Measurements from ENCODE around the gene FAM107B.

Gene FAM107B

DNA sequence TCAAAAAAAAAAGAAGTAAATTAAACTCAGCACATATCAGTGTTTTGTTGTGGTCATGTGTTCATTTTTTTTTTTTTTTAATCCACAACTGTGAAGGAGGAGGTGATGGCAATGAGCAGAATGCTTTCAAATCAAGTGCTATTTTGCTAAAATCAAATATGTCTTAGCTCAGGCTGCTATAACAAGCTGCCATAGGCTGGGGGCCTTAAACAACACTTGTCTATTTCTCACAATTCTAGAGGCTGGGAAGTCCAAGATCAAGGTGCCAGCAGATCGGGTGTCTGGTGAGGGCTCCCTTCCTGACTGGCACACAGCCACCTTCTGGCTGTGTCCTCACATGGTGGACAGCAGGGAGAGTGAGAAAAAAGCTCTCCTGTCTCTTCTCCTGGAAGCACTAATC lies 203.9 kb downstream of the FAM107B start:
- no peak for TF ChIP-seq ZFX (IDR thresholded peaks at IDR 0.05)
- TF ChIP-seq, protein P1, sequence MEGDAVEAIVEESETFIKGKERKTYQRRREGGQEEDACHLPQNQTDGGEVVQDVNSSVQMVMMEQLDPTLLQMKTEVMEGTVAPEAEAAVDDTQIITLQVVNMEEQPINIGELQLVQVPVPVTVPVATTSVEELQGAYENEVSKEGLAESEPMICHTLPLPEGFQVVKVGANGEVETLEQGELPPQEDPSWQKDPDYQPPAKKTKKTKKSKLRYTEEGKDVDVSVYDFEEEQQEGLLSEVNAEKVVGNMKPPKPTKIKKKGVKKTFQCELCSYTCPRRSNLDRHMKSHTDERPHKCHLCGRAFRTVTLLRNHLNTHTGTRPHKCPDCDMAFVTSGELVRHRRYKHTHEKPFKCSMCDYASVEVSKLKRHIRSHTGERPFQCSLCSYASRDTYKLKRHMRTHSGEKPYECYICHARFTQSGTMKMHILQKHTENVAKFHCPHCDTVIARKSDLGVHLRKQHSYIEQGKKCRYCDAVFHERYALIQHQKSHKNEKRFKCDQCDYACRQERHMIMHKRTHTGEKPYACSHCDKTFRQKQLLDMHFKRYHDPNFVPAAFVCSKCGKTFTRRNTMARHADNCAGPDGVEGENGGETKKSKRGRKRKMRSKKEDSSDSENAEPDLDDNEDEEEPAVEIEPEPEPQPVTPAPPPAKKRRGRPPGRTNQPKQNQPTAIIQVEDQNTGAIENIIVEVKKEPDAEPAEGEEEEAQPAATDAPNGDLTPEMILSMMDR (conservative IDR thresholded peaks at IDR 0.05), result no peak

DNA sequence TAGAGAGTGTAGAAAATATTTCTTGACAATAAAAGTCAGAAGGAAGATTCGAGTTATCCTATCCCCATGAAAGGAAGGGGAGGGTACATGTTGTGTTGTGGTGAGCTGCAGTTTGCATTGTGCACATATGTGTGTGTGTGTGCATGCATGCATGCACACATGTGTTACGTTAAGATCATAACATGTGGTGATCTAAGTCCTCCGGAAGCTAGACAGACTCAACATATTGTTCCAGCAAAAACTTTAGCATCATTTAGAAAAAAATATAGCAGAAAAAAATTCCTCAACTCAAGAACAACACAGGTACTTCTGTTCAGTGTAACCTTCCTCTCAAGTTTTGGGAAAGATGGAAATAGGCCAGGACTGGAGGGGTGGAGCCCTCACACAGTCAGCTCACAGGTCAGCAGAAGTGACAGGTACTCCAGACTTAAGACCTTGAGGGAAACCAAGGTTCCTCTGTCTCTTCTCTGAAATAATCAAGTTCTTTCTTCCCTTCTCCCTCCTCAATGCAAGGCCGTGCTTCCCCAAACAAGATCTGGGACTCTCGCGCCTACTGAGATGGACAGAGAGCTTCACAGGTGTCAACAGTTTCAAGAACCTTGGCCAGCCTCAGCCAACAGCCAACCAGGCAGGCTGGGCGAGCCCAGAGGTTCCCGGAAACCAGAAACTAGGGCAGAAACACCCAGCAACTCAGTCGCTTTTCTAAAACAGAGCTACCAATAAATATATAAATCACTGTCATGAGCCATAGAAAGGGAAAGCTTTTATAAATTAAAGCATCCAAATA lies 205.2 kb downstream of the FAM107B start:
- TF ChIP-seq, protein P1 (conservative IDR thresholded peaks at IDR 0.05), result no peak
- no peak for TF ChIP-seq ZFX (IDR thresholded peaks at IDR 0.05)
- H3K27ac ChIP-seq, result peak overlapping the region; percentile 88

More for the DNA sequence above, 203.9 kb downstream of the FAM107B start:
- peak overlapping the region; percentile 88 for H3K27ac ChIP-seq

DNA sequence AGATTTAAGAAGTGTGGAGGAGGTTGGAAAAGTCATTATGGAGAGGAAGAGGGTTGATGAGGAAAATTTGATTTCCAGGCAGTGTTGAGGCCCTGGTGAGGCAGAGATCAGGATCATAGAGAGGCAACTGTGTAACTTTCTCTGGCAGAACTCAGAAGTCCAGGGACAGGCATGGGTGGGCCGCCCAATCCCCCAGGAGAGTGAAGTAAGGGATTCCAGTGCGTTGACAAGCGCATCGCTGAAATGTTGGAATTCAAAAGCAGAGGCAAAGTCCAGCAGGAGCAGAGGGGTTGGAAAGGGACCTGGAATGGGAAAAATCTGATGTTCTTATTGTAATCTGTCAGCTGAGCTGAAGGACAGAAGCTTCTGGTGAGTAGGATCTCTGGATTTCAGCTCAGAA lies 207.3 kb downstream of the FAM107B start:
- H3K27ac ChIP-seq, result no peak overlapping the region
- TF ChIP-seq, protein P1 (conservative IDR thresholded peaks at IDR 0.05), result no peak
- no peak for TF ChIP-seq ZFX (IDR thresholded peaks at IDR 0.05)

DNA sequence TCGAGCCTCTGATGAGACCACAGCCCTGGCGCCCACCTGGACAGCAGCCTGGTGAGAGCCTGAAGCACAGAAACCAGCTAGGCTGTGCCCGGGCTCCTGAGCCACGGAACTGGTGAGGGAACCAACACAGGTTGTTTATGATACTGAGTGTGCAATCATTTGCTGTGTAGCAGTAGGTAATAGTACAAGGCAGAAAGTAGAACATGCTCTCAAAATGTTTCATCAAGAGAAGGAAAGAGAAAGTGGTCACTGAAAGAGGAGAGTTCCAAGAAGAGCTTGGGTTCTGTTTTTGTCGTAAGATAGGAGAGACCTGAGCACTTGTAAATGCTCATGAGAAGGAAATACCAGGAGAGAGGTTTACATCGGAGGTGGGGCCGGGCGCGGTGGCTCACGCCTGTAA lies 208.2 kb downstream of the FAM107B start:
- TF ChIP-seq, protein P1 (conservative IDR thresholded peaks at IDR 0.05), result no peak
- no peak for TF ChIP-seq ZFX (IDR thresholded peaks at IDR 0.05)
- H3K27ac ChIP-seq, result no peak overlapping the region

DNA sequence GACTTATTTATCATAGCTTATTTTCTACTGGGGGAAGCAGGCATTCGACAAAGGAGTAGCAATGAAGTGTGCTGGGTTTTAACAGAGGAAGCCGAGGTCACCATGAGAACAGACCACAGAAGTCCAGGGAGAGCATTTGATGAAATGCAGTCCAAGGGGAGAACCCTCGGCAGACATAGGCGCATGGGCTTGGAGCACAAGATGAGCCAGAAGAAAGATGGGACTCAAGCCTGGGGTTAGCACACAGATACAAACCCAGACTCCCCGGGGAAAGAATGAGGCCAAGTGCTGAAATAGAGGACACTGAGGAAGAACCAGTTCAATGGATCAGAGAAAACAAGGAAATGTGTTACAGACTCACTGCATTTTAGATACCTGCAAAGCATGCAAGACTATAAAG lies 209.5 kb downstream of the FAM107B start:
- H3K27ac ChIP-seq, result no peak overlapping the region
- TF ChIP-seq, protein P1 (conservative IDR thresholded peaks at IDR 0.05), result no peak
- no peak for TF ChIP-seq ZFX (IDR thresholded peaks at IDR 0.05)

DNA sequence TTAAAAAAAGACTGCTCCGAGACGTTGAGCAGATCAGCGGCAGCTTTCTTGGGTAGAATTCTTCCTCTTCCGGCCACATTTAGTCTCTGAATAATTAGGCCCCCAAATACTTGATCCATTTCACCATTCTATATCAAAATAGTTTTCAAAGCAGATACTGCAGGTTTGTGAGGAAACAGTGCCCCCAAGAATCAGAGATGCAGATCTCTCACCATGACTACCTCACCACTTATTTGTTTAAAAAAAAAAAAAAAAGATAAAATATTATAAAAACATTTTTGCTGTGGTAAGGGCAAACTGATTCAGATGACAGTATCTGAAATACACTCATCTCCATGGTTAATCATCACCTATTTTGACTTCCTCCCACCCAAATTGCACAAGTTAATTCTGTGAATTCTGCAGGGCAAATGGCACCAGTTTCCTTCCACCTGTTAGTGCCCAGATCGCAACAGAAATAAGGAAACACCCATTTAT lies 210.4 kb downstream of the FAM107B start:
- TF ChIP-seq, protein P1 (conservative IDR thresholded peaks at IDR 0.05), result no peak
- TF ChIP-seq ZFX (IDR thresholded peaks at IDR 0.05), result no peak
- no peak overlapping the region for H3K27ac ChIP-seq

DNA sequence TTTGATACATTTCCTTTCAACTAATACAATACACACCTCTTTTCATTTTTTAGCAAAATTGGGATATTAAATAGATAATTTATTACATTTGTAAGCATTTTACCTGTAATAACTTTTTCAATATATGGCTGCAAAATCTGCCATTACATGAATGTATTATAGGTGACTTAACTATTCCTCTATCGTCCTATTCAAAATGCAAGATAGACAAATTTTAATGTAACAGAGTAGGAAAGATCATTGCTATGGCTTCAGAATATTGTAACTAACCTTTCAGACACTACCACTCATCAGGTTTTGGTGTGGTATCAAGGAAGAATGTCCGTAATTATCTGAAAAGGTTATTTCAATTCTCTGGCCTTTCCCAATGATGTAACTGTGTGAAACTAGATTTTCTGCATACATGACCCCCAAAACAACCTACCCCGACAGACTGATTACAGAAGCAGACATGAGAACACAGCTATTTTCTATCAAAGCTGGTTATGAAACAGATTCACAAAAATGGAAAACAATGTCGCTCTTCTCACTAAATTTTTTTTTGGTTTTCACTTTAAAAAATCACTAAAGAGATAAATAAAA lies 211.2 kb downstream of the FAM107B start:
- H3K27ac ChIP-seq, result no peak overlapping the region
- TF ChIP-seq, protein P1 (conservative IDR thresholded peaks at IDR 0.05), result no peak
- no peak for TF ChIP-seq ZFX (IDR thresholded peaks at IDR 0.05)
